Tibial nerve (tissue), 4 donors: ENCODE data around the gene CPAMD8.
"Not testable (repeated sequence)": the region's sequence is repeated elsewhere in the genome, so short reads cannot be mapped to it uniquely, and the experiment has no call there.

Experiments
- CTCF ChIP-seq, 5 experiments: fragments of 200-600 bp in 3 of 5; fragments of 450-650 bp in 2 of 5; sonication (generic) in 3 of 5; IDR thresholded peaks; one replicate each; pipeline ENCODE4 v1.5.1; 2016 to 2019; ENCODE audit warnings: antibody characterized with exemption in 5 of 5, mild to moderate bottlenecking in 3 of 5, moderate library complexity in 2 of 5
- EP300 ChIP-seq, 2 donors: sonication (generic); formaldehyde crosslinking; IDR thresholded peaks; one replicate each; pipeline ENCODE4 v1.6.1; 2017; ENCODE audit warnings: antibody characterized with exemption in 2 of 2, mild to moderate bottlenecking in 1 of 2

GRCh38 chr19:17024941-17025340 lies 1.7 kb downstream of the CPAMD8 start:
- TF ChIP-seq CTCF, EP300 (IDR thresholded peaks at IDR 0.05): not testable (repeated sequence)
